ENCODE results near the gene PRKCD. TPM values are rescaled to one million over a fixed set of nuclear protein-coding genes. Genes with fewer than 3 reads are reported as not detected.
A peak's percentile ranks its signal among the peaks of the same experiment; 100 is the strongest.

PRKCD gene
- total RNA-seq, 1 experiment from 2014 or later = 19.2 TPM

DNA sequence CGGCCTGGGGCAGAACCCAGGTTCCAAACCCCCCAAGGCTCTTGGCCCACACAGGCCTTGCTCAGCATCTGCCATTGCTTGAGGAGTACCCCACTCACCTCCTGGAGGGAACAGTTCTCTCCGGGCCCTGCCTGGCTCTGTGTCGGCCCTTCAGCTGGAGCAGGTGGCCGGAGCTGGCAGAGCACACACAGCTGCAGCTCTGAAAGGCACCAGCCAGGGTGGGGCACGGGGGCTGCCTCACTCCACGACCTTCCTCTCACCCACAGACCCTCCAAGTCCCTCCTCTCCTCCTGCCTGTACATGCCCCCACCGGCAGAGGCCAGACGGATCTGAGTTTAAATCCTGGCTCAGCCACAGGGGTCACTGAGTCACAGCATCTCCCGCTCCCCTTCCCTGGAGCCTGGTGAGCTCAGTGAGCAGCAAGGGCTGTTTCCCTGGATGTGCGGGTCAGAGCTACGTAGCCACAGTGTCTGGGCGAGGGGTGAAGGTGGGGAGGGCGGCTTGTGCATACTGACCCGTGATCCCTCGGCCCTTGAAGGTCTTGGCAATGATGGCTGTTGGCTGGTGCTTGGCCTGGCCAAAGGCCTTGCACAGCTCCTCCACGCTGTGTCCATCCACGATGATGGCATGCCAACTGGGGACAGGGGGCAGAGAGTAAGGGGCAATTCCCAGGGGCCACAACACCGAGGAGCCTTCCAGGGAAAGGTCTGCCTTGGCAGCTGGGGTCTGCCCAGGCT lies 71.8 kb downstream of the PRKCD start:
- TF ChIP-seq FOXP1 (CRISPR knock-in tag; IDR thresholded peaks at IDR 0.05; ENCODE audit: borderline replicate concordance) = peak; percentile 42; the same call in 1 of the 2 replicates
- no peak for TF ChIP-seq OVOL2 (CRISPR knock-in tag; IDR thresholded peaks at IDR 0.05; ENCODE audit: borderline replicate concordance)
- no peak for TF ChIP-seq ZNF219 (CRISPR knock-in tag; IDR thresholded peaks at IDR 0.05; ENCODE audit: borderline replicate concordance)
- TF ChIP-seq, protein P1, sequence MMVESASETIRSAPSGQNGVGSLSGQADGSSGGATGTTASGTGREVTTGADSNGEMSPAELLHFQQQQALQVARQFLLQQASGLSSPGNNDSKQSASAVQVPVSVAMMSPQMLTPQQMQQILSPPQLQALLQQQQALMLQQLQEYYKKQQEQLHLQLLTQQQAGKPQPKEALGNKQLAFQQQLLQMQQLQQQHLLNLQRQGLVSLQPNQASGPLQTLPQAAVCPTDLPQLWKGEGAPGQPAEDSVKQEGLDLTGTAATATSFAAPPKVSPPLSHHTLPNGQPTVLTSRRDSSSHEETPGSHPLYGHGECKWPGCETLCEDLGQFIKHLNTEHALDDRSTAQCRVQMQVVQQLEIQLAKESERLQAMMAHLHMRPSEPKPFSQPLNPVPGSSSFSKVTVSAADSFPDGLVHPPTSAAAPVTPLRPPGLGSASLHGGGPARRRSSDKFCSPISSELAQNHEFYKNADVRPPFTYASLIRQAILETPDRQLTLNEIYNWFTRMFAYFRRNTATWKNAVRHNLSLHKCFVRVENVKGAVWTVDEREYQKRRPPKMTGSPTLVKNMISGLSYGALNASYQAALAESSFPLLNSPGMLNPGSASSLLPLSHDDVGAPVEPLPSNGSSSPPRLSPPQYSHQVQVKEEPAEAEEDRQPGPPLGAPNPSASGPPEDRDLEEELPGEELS (CRISPR knock-in tag; IDR thresholded peaks at IDR 0.05) = peak; percentile 63; the same call in 1 of the 2 replicates
- ChIA-PET POLR2A (no interaction called here), CTCF (interaction anchor here (0.7 to 1.8 kb wide), 6 partner anchors 11 to 123 kb away, joined by 3 to 7 read pairs (median 3); no protein-coding TSS in a partner anchor)
- ATAC-seq (no peak), DNase-seq (ENCODE audit: low spot score) (no peak)
- no peaks in the 10 kb centered on the region for H3K9me3 Mint-ChIP-seq
- H3K4me1 Mint-ChIP-seq = peaks cover 4% of the 10 kb centered on the region; the same call in 1 of the 2 replicates
- H3K27ac Mint-ChIP-seq = peak overlapping the region; percentile 72
- H3K4me3 Mint-ChIP-seq = no peak overlapping the region
- peaks cover 86% of the 10 kb centered on the region for H3K36me3 Mint-ChIP-seq
- H3K27me3 Mint-ChIP-seq (ENCODE audit: low read depth) = no peaks in the 10 kb centered on the region

DNA sequence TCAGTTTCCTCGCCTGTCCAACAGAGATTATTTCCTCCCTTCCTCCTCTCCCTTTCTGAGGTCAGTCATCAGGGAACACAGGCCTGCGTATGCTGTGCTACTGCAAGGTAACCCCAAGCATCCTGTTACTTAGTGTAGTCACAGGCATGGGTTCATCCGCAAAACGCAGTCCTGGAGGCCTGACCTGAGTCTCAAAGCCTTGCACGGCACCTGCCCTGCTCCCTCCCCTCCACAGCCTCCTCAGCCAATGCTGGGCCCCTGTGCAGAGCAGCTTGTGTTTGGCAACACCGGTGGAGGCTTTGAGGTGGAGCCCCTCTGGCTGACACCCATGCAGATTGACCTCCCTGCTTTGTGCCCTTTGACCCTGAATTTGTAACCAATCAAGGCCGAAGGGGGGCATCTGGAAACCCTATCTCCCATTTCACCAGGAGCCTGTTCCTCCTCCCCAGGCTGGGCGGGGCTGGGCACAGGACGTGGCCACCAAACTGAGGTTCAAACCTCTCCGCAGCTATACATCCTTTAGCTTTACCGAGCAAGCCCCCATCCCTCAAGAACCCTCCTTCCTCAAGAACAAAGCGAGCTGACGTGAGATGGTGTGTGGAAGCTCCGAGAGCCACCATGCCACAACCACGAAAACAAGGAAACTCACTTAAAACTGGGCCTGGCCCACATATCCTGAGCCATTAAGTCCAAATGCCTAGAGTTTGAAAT lies 73.3 kb downstream of the PRKCD start:
- Mint-ChIP-seq H3K4me1 (peaks cover 6% of the 10 kb centered on the region), H3K4me3 (no peak overlapping the region), H3K27ac (peak overlapping the region; percentile 79), H3K36me3 (peaks cover 85% of the 10 kb centered on the region), H3K27me3 (ENCODE audit: low read depth) (no peaks in the 10 kb centered on the region), H3K9me3 (no peaks in the 10 kb centered on the region)
- ATAC-seq = no peak
- ChIA-PET CTCF (interaction anchor here (0.6 to 1.8 kb wide), 6 partner anchors 12 to 124 kb away, joined by 3 to 7 read pairs (median 3); no protein-coding TSS in a partner anchor), POLR2A (no interaction called here)
- no peak for DNase-seq (ENCODE audit: low spot score)
- TF ChIP-seq, protein P2, sequence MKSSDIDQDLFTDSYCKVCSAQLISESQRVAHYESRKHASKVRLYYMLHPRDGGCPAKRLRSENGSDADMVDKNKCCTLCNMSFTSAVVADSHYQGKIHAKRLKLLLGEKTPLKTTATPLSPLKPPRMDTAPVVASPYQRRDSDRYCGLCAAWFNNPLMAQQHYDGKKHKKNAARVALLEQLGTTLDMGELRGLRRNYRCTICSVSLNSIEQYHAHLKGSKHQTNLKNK (CRISPR knock-in tag; IDR thresholded peaks at IDR 0.05) = peak; percentile 19; the same call in 1 of the 2 replicates
- TF ChIP-seq, protein P3, sequence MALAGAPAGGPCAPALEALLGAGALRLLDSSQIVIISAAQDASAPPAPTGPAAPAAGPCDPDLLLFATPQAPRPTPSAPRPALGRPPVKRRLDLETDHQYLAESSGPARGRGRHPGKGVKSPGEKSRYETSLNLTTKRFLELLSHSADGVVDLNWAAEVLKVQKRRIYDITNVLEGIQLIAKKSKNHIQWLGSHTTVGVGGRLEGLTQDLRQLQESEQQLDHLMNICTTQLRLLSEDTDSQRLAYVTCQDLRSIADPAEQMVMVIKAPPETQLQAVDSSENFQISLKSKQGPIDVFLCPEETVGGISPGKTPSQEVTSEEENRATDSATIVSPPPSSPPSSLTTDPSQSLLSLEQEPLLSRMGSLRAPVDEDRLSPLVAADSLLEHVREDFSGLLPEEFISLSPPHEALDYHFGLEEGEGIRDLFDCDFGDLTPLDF (CRISPR knock-in tag; IDR thresholded peaks at IDR 0.05) = no peak
- TF ChIP-seq, protein P4, sequence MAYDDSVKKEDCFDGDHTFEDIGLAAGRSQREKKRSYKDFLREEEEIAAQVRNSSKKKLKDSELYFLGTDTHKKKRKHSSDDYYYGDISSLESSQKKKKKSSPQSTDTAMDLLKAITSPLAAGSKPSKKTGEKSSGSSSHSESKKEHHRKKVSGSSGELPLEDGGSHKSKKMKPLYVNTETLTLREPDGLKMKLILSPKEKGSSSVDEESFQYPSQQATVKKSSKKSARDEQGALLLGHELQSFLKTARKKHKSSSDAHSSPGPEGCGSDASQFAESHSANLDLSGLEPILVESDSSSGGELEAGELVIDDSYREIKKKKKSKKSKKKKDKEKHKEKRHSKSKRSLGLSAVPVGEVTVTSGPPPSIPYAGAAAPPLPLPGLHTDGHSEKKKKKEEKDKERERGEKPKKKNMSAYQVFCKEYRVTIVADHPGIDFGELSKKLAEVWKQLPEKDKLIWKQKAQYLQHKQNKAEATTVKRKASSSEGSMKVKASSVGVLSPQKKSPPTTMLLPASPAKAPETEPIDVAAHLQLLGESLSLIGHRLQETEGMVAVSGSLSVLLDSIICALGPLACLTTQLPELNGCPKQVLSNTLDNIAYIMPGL (CRISPR knock-in tag; IDR thresholded peaks at IDR 0.05) = no peak
- TF ChIP-seq, protein P5, sequence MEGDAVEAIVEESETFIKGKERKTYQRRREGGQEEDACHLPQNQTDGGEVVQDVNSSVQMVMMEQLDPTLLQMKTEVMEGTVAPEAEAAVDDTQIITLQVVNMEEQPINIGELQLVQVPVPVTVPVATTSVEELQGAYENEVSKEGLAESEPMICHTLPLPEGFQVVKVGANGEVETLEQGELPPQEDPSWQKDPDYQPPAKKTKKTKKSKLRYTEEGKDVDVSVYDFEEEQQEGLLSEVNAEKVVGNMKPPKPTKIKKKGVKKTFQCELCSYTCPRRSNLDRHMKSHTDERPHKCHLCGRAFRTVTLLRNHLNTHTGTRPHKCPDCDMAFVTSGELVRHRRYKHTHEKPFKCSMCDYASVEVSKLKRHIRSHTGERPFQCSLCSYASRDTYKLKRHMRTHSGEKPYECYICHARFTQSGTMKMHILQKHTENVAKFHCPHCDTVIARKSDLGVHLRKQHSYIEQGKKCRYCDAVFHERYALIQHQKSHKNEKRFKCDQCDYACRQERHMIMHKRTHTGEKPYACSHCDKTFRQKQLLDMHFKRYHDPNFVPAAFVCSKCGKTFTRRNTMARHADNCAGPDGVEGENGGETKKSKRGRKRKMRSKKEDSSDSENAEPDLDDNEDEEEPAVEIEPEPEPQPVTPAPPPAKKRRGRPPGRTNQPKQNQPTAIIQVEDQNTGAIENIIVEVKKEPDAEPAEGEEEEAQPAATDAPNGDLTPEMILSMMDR (IDR thresholded peaks at IDR 0.05) = no peak

DNA sequence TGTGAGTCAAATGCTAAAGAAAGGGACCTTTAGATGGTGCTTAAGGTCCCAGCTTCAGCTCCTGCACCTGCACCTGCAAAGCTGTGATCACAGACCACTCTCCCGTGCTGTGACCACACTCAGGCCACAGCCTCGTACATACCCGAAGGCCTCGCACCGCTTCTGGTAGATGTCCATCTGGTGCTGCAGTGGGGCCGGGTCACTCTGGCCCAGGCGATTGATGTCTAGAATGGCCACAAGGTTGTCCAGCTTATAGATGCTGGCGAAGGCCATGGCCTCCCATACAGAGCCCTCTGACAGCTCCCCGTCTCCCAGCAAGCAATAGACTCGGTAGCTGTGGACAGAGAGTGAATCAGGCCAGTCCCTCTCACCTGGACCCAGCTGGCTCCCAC lies 73.8 kb downstream of the PRKCD start:
- Mint-ChIP-seq H3K4me3 (no peak overlapping the region), H3K4me1 (peaks cover 9% of the 10 kb centered on the region), H3K27ac (no peak overlapping the region), H3K9me3 (no peaks in the 10 kb centered on the region), H3K27me3 (ENCODE audit: low read depth) (no peaks in the 10 kb centered on the region), H3K36me3 (peaks cover 85% of the 10 kb centered on the region)
- DNase-seq (ENCODE audit: low spot score) = no peak
- ATAC-seq = no peak
- ChIA-PET POLR2A (interaction anchor here (1.0 kb wide), 1 partner anchor 19 kb away, joined by 3 read pairs; no protein-coding TSS in a partner anchor), CTCF (interaction anchor here (1.1 to 1.2 kb wide), 2 partner anchors 12 to 36 kb away, joined by 3 read pairs; no protein-coding TSS in a partner anchor)
- TF ChIP-seq ZNF263 (CRISPR knock-in tag; IDR thresholded peaks at IDR 0.05; ENCODE audit: low read depth) (no peak), FOXK1 (CRISPR knock-in tag; IDR thresholded peaks at IDR 0.05) (no peak), ZNF317 (CRISPR knock-in tag; IDR thresholded peaks at IDR 0.05; ENCODE audit: borderline replicate concordance, low read depth) (no peak), ZNF416 (CRISPR knock-in tag; IDR thresholded peaks at IDR 0.05) (no peak)
